ENCODE data around the gene EPM2A.

EPM2A gene

GRCh38 chr6:145670311-145670710 lies 65.0 kb downstream of the EPM2A start:
- no peak for DNase-seq (ENCODE audit: low spot score)

- DNase-seq (ENCODE audit: low spot score) = peak; percentile 47
These were observed 65.7 kb downstream of the EPM2A start for GRCh38 chr6:145669627-145670034.

- no peak for DNase-seq (ENCODE audit: low spot score)
These were observed 66.5 kb downstream of the EPM2A start for GRCh38 chr6:145668844-145669243.

- DNase-seq (ENCODE audit: low spot score) = no peak
These were observed 74.6 kb downstream of the EPM2A start for GRCh38 chr6:145660676-145661075.

- peak; percentile 12 for DNase-seq (ENCODE audit: low spot score)
These were observed 79.2 kb downstream of the EPM2A start for GRCh38 chr6:145656128-145656527.

- no peak for DNase-seq (ENCODE audit: low spot score)
These were observed 82.7 kb downstream of the EPM2A start for GRCh38 chr6:145652572-145652971.

- DNase-seq (ENCODE audit: low spot score) = no peak
These were observed 83.3 kb downstream of the EPM2A start for GRCh38 chr6:145651988-145652387.

- DNase-seq (ENCODE audit: low spot score) = no peak
These were observed 87.2 kb downstream of the EPM2A start for GRCh38 chr6:145648149-145648548.

- DNase-seq (ENCODE audit: low spot score) = no peak
These were observed 87.7 kb downstream of the EPM2A start for GRCh38 chr6:145647602-145648001.

GRCh38 chr6:145643760-145644159 lies 91.6 kb downstream of the EPM2A start:
- DNase-seq (ENCODE audit: low spot score) = no peak

GRCh38 chr6:145633981-145634627 lies 101.2 kb downstream of the EPM2A start:
- peak; percentile 87 for DNase-seq (ENCODE audit: low spot score)

- no peak for DNase-seq (ENCODE audit: low spot score)
These were observed 102.3 kb downstream of the EPM2A start for GRCh38 chr6:145632971-145633370.

- no peak for DNase-seq (ENCODE audit: low spot score)
These were observed 103.9 kb downstream of the EPM2A start for GRCh38 chr6:145631374-145631773.

- DNase-seq (ENCODE audit: low spot score) = no peak
These were observed 104.7 kb downstream of the EPM2A start for GRCh38 chr6:145630598-145630997.

GRCh38 chr6:145629478-145629877 lies 105.8 kb downstream of the EPM2A start:
- no peak for DNase-seq (ENCODE audit: low spot score)

- no peak for DNase-seq (ENCODE audit: low spot score)
These were observed 107.9 kb downstream of the EPM2A start for GRCh38 chr6:145627451-145627850.

- no peak for DNase-seq (ENCODE audit: low spot score)
These were observed 108.5 kb downstream of the EPM2A start for GRCh38 chr6:145626857-145627256.

GRCh38 chr6:145623231-145623630 lies 112.1 kb downstream of the EPM2A start:
- no peak for DNase-seq (ENCODE audit: low spot score)

- no peak for DNase-seq (ENCODE audit: low spot score)
These were observed 113.5 kb downstream of the EPM2A start for GRCh38 chr6:145621776-145622175.

GRCh38 chr6:145620088-145620487 lies 115.2 kb downstream of the EPM2A start:
- no peak for DNase-seq (ENCODE audit: low spot score)

GRCh38 chr6:145609521-145609920 lies 125.8 kb downstream of the EPM2A start:
- no peak for DNase-seq (ENCODE audit: low spot score)

- no peak for DNase-seq (ENCODE audit: low spot score)
These were observed 126.5 kb downstream of the EPM2A start for GRCh38 chr6:145608850-145609249.

- no peak for DNase-seq (ENCODE audit: low spot score)
These were observed 131.3 kb downstream of the EPM2A start for GRCh38 chr6:145603991-145604390.

- no peak for DNase-seq (ENCODE audit: low spot score)
These were observed 131.9 kb downstream of the EPM2A start for GRCh38 chr6:145603424-145603833.

All from GM03348 (cell line).